AG04450 (cell line): ENCODE results near the gene HECW1. TPM values are rescaled to one million over a fixed set of nuclear protein-coding genes. Genes with fewer than 3 reads are reported as not detected.

Experiments
- CTCF ChIA-PET: fragments of 300-600, 350-600 bp; formaldehyde crosslinking; extraction: SDS; loops from one replicate; lab custom pipeline; 2022; ENCODE audit warnings: antibody characterized with exemption, inconsistent platforms; lab: Charles Lee
- POLR2A ChIA-PET: fragments of 350-600 bp; formaldehyde crosslinking; extraction: SDS; loops from one replicate; lab custom pipeline; 2021; ENCODE audit warnings: antibody characterized with exemption, inconsistent platforms; lab: Yijun Ruan, JAX
- DNase-seq: peaks from one replicate; pipeline ENCODE4 v3.0.0-alpha.2; 2011; ENCODE audit warnings: low read depth, low spot score
- H3K27ac ChIP-seq: one replicate; pipeline ENCODE4 v1.5.1; 2012; ENCODE audit warnings: low read depth, low read length, control low read depth
- H3K27me3 ChIP-seq: one replicate; pipeline ENCODE4 v1.6.0; 2012; ENCODE audit warnings: low read length; ENCODE audit not compliant: control insufficient read depth, insufficient read depth
- H3K4me3 ChIP-seq: 2 replicates; pipeline ENCODE4 v1.5.1; 2011; ENCODE audit warnings: mild to moderate bottlenecking, low read depth, low read length, control low read depth
- H3K9me3 ChIP-seq: 2 replicates; pipeline ENCODE4 v1.5.1; 2012; ENCODE audit warnings: low read length; ENCODE audit not compliant: control insufficient read depth, insufficient read depth
- polyA plus RNA-seq: library from polyadenylated mRNA; depleted of rRNA; stranded (reverse); fragments of >200 nt; gene quantifications from 2 replicates; pipeline ENCODE4 v1.2.3, GENCODE V29; 2011
- TF ChIP-seq, protein P1 (sequence below): IDR thresholded peaks from 2 replicates; pipeline ENCODE4 v1.5.1; 2011; ENCODE audit warnings: low read depth, low read length, control low read depth, inconsistent platforms

The HECW1 gene
- polyA plus RNA-seq, 1 experiment, result 2.6 TPM

DNA sequence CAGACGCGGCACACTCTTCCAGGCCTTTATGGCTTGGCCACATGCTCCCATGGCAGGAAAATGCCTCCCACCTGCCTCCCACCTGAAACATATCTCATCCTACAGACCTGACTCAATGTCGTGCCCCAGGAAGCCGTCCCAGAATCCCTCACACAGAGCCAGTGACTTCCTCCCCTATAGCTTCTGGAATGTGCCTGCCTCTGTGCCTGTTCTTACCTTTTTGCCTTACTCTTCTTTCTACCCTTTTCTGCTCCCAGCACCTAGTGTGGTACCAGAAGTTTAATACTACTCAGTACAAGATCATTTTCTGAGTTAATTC lies 346.5 kb downstream of the HECW1 start:
- Histone ChIP-seq H3K27ac (no peak overlapping the region), H3K9me3 (no peaks in the 10 kb centered on the region), H3K4me3 (no peak overlapping the region), H3K27me3 (no peaks in the 10 kb centered on the region)
- TF ChIP-seq, protein P1, sequence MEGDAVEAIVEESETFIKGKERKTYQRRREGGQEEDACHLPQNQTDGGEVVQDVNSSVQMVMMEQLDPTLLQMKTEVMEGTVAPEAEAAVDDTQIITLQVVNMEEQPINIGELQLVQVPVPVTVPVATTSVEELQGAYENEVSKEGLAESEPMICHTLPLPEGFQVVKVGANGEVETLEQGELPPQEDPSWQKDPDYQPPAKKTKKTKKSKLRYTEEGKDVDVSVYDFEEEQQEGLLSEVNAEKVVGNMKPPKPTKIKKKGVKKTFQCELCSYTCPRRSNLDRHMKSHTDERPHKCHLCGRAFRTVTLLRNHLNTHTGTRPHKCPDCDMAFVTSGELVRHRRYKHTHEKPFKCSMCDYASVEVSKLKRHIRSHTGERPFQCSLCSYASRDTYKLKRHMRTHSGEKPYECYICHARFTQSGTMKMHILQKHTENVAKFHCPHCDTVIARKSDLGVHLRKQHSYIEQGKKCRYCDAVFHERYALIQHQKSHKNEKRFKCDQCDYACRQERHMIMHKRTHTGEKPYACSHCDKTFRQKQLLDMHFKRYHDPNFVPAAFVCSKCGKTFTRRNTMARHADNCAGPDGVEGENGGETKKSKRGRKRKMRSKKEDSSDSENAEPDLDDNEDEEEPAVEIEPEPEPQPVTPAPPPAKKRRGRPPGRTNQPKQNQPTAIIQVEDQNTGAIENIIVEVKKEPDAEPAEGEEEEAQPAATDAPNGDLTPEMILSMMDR, result no peak
- no peak for DNase-seq
- ChIA-PET POLR2A (no interaction called here), CTCF (interaction anchor here (1.6 kb wide), 1 partner anchor 20 kb away, joined by 5 read pairs; no protein-coding TSS in a partner anchor)

DNA sequence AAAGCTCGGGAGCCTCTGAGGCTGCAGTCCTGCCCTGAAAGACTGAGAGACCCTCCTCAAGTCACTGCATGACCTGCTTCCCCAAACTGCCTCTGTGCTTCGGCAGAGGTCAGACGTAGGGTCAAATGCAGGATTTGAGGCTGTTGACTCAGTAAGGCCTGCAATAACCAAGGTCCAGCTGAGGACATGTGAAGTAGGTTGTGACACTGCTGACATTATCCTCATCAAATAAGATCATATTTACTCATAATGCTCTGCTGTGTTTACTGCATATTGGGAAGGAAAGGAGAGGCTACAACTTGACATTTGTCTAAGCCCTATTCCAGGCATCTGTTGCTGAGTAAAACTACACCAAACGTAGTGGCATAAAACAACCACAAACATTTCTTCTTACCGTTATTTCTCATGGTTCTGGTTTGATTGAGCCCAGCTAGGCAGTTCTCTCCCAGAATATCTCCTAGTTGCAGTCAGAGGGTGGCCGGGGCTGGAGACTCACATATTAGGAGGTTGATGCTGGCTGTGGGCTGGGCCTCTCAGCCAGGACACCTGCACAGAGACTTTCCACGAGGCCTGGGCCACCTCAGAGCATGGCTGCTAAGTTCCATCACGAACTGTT lies 348.4 kb downstream of the HECW1 start:
- ChIA-PET CTCF (no interaction called here), POLR2A (no interaction called here)
- H3K27ac ChIP-seq, result no peak overlapping the region
- TF ChIP-seq, protein P1, result no peak
- no peaks in the 10 kb centered on the region for H3K27me3 ChIP-seq
- H3K4me3 ChIP-seq, result no peak overlapping the region
- H3K9me3 ChIP-seq, result no peaks in the 10 kb centered on the region
- no peak for DNase-seq

DNA sequence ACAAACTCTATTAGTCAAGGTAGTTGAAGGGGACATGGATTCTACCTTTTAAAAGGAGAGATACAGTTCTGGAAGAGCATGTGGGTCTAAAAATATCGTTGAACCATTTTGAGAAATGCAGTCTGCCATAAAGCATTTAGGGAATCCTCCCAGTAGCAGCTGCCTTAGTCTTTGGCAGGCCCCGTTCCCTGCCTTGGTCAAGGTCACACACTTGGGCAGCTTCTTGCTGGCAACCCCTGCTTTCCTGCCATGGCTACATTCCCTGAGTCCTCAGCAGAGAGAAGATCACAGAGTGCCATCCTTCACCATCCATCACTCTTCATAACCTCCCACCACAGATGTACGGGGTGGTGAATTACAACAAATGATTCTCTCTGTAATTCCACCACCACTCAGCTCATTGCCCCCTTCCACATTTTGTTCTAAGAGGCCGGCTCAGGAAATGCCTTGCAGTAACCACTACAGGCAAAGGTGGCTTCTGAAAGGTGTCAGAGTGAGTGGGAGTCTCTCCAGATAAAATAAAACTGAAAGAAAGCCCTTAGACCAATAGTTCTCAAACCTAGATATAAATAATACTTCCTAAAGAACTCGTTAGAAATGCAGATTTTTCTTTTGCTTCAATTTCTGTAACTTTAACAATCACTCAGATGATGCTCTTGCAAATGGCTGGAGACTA lies 349.0 kb downstream of the HECW1 start:
- Histone ChIP-seq H3K9me3 (no peaks in the 10 kb centered on the region), H3K27me3 (no peaks in the 10 kb centered on the region), H3K4me3 (no peak overlapping the region), H3K27ac (no peak overlapping the region)
- DNase-seq, result no peak
- TF ChIP-seq, protein P1, result no peak
- ChIA-PET CTCF (interaction anchor here (1.1 kb wide), 1 partner anchor 378 kb away, joined by 4 read pairs; no protein-coding TSS in a partner anchor), POLR2A (no interaction called here)

GRCh38 chr7:43462836-43463235 lies 350.4 kb downstream of the HECW1 start:
- H3K4me3 ChIP-seq, result no peak overlapping the region
- no peak for DNase-seq
- CTCF ChIA-PET, result interaction anchor here (1.1 to 1.5 kb wide), 2 partner anchors 8 to 376 kb away, joined by 4 read pairs; no protein-coding TSS in a partner anchor

More at GRCh38 chr7:43462836-43463235, 350.4 kb downstream of the HECW1 start:
- TF ChIP-seq, protein P1, result no peak
- Histone ChIP-seq H3K9me3 (no peaks in the 10 kb centered on the region), H3K27me3 (no peaks in the 10 kb centered on the region), H3K27ac (no peak overlapping the region)
- POLR2A ChIA-PET, result no interaction called here
